ENCODE measurements around the gene GPR55. TPM values are rescaled to one million over a fixed set of nuclear protein-coding genes. Genes with fewer than 3 reads are reported as not detected.
"Not testable (repeated sequence)": the region's sequence is repeated elsewhere in the genome, so short reads cannot be mapped to it uniquely, and the experiment has no call there.

The GPR55 gene
- total RNA-seq = not detected

- no peak for DNase-seq
Measured at GRCh38 chr2:230924470-230925341, at the start of gene GPR55. GPR55 (minus strand) TSS chr2:230925242; CDS start chr2:230910962, 14,280 bp downstream.

GRCh38 chr2:230974096-230974913 lies 49.3 kb upstream of the GPR55 start:
- no peak for DNase-seq

DNA sequence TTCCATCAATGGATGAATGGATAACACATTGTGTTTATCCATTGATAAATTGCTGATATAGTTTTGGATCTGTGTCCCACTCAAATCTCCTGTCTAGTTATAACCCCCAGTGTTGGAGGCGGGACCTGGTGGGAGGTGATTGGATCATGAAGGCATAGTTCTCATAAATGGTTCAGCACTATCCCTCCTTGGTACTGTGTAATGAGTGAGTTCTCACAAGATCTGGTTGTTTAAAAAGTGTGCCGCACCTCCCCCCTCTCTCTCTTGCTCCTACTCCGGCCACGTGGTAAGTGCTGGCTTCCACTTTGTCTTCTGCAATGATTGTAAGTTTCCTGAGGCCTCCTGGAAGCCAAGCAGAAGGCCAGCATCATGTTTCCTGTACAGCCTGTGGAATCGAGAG lies 47.0 kb upstream of the GPR55 start:
- DNase-seq = no peak

DNA sequence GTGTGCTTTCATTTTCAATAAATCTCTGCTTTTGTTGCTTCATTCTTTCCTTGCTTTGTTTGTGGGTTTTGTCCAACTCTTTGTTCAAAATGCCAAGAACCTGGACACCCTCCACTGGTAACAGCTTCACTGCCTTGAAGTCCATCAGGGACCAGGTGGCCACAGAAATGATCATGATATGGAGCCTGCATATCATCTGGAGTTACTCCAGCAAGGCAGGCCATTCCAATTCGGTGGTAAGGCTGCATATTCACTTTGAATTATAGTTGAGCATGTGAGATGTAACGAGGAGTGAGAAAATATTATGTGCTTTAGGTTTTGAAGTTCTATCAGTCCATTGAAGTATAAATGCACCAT lies 44.6 kb upstream of the GPR55 start:
- DNase-seq = no peak

GRCh38 chr2:230968921-230969658 lies 44.0 kb upstream of the GPR55 start:
- no peak for DNase-seq

DNA sequence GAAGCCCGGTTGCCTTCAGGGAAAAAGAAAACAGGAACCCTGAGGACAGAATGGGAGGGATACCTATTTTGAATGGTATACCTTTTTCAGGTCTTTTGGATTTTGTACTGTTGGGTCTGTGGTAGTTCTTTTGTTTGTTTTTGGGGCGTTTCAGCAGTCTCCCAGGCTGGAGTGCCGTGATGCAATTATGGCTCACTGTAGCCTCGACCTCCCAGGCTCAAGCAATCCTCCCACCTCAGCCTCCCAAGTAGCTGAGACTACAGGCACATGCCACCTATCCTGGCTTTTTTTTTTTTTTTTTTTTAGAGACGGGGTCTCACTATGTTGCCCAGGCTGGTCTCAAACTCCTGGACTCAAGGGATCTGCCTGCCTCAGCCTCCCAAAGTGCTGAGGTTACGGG lies 43.3 kb upstream of the GPR55 start:
- DNase-seq = not testable (repeated sequence)

- DNase-seq = no peak
Measured at GRCh38 chr2:230967113-230967512, 42.1 kb upstream of the GPR55 start.

DNA sequence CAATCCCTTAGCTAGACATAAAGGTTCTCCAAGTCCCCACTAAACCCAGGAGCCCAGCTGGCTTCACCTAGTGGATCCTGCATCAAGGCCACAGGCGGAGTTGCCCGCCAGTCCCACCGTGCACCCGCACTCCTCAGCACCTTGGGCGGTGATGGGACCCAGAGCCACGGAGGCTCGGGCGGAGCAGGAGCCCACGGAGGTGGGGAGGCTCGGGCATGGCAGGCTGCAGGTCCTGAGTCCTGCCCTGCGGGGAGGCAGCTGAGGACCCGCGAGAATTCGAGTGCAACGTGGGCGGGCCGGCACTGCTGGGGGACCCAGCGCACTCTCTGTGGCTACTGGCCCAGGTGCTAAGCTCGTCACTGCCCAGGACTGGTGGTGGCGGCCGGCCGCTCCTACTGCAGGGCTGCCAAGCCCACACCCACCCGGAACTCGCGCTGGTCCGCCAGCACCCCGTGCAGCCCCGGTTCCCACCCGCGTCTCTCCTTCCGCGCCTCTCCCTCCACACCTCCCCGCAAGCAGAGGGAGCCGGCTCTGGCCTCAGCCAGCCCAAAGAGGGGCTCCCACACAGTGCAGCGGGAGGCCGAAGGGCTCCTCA lies 39.2 kb upstream of the GPR55 start:
- DNase-seq = no peak

DNA sequence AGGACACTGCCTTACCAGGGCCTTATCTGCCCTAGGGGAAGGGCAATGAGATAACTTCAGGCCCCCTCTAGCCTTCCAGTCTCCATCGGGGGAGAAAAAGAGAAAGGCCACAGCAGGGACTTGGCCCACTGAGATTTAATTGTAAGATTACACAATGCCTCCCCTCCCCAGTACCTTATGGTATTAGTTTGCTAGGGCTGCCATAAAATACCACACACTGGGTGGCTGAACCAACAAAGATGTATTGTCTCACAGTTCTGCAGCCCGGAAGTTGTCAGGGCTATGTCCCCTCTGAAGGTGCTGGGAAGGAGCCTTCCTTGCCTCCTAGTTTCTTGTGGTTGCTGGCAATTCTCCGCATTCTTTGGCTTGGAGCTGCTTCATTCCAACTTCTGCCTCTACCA lies 36.0 kb upstream of the GPR55 start:
- no peak for DNase-seq

GRCh38 chr2:230960026-230960425 lies 35.0 kb upstream of the GPR55 start:
- no peak for DNase-seq

GRCh38 chr2:230958820-230959756 lies 34.0 kb upstream of the GPR55 start:
- DNase-seq = no peak

GRCh38 chr2:230957756-230958391 lies 32.8 kb upstream of the GPR55 start:
- DNase-seq = no peak

DNA sequence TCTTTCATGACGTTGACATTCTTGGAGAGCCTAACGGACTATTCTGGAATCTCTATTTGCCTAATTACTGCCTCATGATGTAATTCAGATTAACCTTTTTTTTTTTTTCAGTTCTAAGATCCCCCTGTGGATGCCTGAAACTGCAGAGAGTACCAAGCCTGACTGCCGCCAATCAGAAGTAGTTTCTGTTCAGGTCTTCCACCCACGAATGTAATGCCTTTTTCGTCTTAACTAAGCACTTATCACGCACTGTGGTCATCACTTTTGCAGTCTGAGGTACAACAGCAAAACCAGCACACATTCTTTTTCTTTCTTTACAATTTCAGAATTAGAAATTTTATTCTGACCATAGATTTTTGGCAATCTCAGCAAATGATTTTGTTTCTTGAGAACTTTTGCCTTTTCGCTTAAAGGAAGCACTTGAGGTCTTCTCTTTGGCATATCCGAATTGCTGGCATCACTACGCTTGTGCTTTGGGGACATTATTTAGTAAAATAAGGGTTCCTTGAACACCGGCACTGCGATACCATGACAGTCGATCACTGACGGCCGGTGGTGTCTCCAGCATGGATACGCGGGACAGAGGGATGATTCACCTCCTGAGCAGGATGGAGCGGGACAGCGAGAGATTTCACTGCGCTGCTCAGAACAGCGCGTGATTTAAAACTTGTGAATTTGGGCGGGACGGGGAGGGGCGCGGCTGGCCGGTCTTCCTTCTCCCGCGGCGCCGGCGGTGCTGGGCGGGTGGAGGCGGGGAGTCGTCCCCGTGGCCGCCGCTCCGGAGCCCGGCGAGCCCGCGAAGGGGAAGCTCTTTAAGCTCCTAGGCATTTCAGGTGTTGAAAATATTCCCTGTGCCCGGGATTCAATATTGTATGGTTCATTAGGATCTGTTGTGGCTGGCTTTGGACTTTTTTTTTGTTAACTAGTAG lies 32.0 kb upstream of the GPR55 start:
- DNase-seq = peak; percentile 42

GRCh38 chr2:230955163-230955737 lies 30.2 kb upstream of the GPR55 start:
- no peak for DNase-seq

DNA sequence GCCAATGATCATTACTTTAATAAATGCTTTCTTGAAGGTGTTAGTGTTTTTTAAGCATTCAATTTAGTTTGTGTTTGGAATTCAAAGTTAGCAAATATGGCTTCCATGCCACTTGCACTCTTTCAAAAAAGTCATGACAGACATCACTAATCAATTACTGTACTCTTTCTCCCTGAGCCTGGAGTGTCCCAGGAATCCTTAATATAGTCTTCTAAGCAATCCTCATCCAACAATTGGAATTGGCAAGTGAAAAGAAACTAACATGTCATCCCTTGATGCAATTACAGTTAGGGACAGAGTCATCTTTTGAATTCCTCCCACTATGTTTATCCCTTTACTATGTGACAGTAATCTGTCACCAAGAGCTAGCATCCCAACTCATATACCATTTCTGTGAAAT lies 29.7 kb upstream of the GPR55 start:
- no peak for DNase-seq

GRCh38 chr2:230953845-230954244 lies 28.8 kb upstream of the GPR55 start:
- DNase-seq = no peak

- no peak for DNase-seq
Measured at GRCh38 chr2:230952226-230952956, 27.3 kb upstream of the GPR55 start.

DNA sequence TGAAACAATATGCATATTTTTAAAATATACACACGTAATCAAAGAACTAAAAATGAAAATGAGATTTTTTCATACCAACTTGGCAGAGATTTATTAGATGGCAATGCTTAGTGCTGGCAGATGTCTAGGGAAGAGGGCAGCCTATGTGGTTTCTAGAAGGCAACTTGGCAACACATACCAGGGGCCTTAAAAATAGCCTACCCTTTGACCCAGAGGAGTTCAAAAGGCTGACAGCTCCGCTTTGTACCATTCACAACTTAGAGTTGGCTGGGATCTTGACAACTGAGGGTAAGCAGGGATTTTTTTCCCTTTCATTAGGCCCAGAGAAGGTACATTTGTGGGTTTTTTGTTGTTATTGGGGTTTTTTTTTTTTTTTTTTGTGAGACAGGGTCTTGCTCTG lies 26.4 kb upstream of the GPR55 start:
- no peak for DNase-seq
